MCF 10A (cell line): ENCODE measurements around the gene B3GAT1. TPM values are rescaled to one million over a fixed set of nuclear protein-coding genes. Genes with fewer than 3 reads are reported as not detected.

Experiments used
- Bru-seq: library from RNA; stranded (reverse); fragments of 400-500 nt; gene quantifications from one replicate; lab custom pipeline; 2021; lab: Mats Ljungman, UMichigan
- BruChase-seq, 2 experiments: library from RNA; stranded (reverse); fragments of 400-500 nt; gene quantifications; one replicate each; lab custom pipeline; 2021; lab: Mats Ljungman, UMichigan
- BruUV-seq: library from RNA; stranded (reverse); fragments of 400-500 nt; replicated peaks from 2 replicates; lab custom pipeline; 2021; lab: Mats Ljungman, UMichigan
- CTCF ChIA-PET: fragments of 300-600 bp; sonication (Branson Sonifier 250); formaldehyde crosslinking; extraction: SDS; loops from one replicate; lab custom pipeline; 2021; ENCODE audit warnings: antibody characterized with exemption, inconsistent platforms; lab: Yijun Ruan, JAX
- POLR2A ChIA-PET: fragments of 300-600, 350-650 bp; sonication (Branson Sonifier 250); formaldehyde crosslinking; extraction: SDS; loops from one replicate; lab custom pipeline; 2020; ENCODE audit warnings: antibody characterized with exemption, inconsistent platforms; lab: Yijun Ruan, JAX
- DNase-seq: peaks from one replicate; pipeline ENCODE4 v3.0.0-alpha.2; 2018; ENCODE audit not compliant: unreplicated experiment
- H3K27ac Mint-ChIP-seq: one replicate; pipeline ENCODE4 v1.8.0; 2022; ENCODE audit warnings: mild to moderate bottlenecking, low read depth, mixed read lengths; ENCODE audit not compliant: unreplicated experiment
- H3K27me3 Mint-ChIP-seq: one replicate; pipeline ENCODE4 v1.8.0; 2022; ENCODE audit warnings: mixed read lengths; ENCODE audit not compliant: insufficient read depth, unreplicated experiment
- H3K36me3 Mint-ChIP-seq: one replicate; pipeline ENCODE4 v1.8.0; 2022; ENCODE audit warnings: mild to moderate bottlenecking, moderate library complexity, mixed read lengths; ENCODE audit not compliant: insufficient read depth, unreplicated experiment
- H3K4me1 Mint-ChIP-seq: one replicate; pipeline ENCODE4 v1.8.0; 2022; ENCODE audit warnings: mixed read lengths; ENCODE audit not compliant: insufficient read depth, unreplicated experiment
- H3K4me3 Mint-ChIP-seq: one replicate; pipeline ENCODE4 v1.8.0; 2022; ENCODE audit warnings: mild to moderate bottlenecking, moderate library complexity, mixed read lengths; ENCODE audit not compliant: unreplicated experiment
- H3K9me3 Mint-ChIP-seq: one replicate; pipeline ENCODE4 v1.8.0; 2022; ENCODE audit warnings: mixed read lengths; ENCODE audit not compliant: unreplicated experiment
- intact Hi-C: fragments of 100-400 bp; cut with micrococcal nuclease; formaldehyde crosslinking; loops from 2 replicates; pipeline ENCODE4 v1.14.1; 2022
- long read RNA-seq: library from polyadenylated mRNA; stranded (forward); transcript quantifications from one replicate; pipeline ENCODE4 v2.0.0, GENCODE V29; 2022
- total RNA-seq: library from RNA; stranded (reverse); gene quantifications from 2 replicates; pipeline ENCODE4 v1.2.3, GENCODE V29; 2022
- TF ChIP-seq, protein P1 (sequence below): fragments of 200-600 bp; IDR thresholded peaks from one replicate; pipeline ENCODE4 v1.8.0; 2022; ENCODE audit warnings: antibody characterized with exemption, mild to moderate bottlenecking; ENCODE audit not compliant: unreplicated experiment

B3GAT1 gene, protein sequence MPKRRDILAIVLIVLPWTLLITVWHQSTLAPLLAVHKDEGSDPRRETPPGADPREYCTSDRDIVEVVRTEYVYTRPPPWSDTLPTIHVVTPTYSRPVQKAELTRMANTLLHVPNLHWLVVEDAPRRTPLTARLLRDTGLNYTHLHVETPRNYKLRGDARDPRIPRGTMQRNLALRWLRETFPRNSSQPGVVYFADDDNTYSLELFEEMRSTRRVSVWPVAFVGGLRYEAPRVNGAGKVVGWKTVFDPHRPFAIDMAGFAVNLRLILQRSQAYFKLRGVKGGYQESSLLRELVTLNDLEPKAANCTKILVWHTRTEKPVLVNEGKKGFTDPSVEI
- total RNA-seq (not detected in 2 replicates), Bru-seq, nascent RNA (percentile 6 among the genes with signal in this experiment), BruChase-seq, experiment 1, labeled RNA remaining after a 6-hour chase (percentile 6 among the genes with signal in this experiment), BruChase-seq, experiment 2, labeled RNA remaining after a 2-hour chase (not detected)
- long read RNA-seq, result 0 reads

DNA sequence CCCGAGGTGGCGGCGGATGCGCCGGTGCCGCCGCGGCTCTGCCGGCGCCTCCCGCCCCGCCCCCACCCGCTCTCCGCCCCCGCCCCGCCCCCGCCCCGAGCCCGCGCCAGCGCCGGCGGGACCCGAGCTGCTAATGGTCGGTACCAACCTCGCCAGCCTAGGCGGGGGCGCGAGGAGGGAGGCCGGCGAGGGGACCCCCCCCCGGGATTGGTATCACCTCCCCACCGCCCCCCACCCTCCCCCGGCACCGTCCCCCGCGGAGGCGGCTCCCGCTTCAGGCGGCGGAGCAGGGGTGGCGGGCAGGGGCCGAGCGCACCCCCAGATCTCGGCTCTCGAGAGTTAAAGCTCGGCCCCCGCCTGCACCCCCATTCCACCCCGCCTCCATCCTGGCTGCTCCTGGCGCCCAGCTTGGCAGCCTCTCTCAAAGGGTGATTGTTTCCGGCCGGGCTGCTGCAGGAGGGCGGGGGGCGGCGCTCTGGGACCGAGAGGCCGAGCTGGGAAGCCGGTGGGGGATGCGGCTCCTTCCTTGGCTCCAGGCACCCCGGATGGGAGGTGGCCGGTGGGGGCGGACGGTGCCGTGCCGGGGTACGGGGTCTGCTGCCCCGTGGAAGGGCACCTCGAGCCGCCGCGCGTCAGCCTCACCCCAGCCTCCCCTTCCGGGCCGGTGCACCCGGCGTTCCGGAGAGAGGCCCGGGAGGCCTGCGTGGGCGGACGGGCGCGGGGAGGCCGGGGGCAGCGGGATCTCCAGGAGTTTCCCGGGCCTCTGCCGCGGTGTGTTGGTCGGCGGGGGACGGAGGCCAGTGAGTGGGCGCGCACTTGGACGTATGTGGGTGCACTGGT lies at the start of gene B3GAT1:
B3GAT1 (minus strand) TSS at position 40 of the 840 bp plus-strand sequence. CDS start 24,583 bp downstream, outside the sequence.
- H3K36me3 Mint-ChIP-seq, result no peaks in the 10 kb centered on the region
- no peak within 1 kb of the TSS for H3K4me3 Mint-ChIP-seq
- H3K27ac Mint-ChIP-seq, result no peak within 1 kb of the TSS
- DNase-seq, result no peak
- H3K4me1 Mint-ChIP-seq, result peaks cover 5% of the 10 kb centered on the region
- TF ChIP-seq, protein P1, sequence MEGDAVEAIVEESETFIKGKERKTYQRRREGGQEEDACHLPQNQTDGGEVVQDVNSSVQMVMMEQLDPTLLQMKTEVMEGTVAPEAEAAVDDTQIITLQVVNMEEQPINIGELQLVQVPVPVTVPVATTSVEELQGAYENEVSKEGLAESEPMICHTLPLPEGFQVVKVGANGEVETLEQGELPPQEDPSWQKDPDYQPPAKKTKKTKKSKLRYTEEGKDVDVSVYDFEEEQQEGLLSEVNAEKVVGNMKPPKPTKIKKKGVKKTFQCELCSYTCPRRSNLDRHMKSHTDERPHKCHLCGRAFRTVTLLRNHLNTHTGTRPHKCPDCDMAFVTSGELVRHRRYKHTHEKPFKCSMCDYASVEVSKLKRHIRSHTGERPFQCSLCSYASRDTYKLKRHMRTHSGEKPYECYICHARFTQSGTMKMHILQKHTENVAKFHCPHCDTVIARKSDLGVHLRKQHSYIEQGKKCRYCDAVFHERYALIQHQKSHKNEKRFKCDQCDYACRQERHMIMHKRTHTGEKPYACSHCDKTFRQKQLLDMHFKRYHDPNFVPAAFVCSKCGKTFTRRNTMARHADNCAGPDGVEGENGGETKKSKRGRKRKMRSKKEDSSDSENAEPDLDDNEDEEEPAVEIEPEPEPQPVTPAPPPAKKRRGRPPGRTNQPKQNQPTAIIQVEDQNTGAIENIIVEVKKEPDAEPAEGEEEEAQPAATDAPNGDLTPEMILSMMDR, result no peak
- ChIA-PET POLR2A (no interaction called here), CTCF (interaction anchor here (0.6 kb wide), 1 partner anchor 219 kb away, joined by 3 read pairs; no protein-coding TSS in a partner anchor)
- no peaks in the 10 kb centered on the region for H3K9me3 Mint-ChIP-seq
- intact Hi-C loops, result no loop called here
- no TSS peak for BruUV-seq
- peaks cover 56% of the 10 kb centered on the region for H3K27me3 Mint-ChIP-seq

DNA sequence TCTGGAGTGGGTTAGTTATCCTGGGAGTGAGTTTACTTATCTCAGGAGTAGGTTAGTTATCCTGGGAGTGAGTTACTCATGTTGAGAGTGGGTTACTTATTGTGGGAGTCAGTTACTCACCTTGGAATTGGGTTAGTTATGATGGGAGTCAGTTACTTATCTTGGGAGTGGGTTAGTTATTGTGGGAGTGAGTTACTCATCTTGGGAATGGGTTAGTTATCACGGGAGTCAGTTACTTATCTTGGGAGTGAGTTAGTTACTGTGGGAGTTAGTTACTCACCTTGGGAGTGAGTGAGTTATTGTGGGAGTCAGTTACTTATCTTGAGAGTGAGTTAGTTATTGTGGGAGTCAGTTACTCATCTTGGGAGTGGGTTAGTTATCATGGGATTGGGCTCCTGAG lies 49.6 kb upstream of the B3GAT1 start:
- ChIA-PET CTCF (no interaction called here), POLR2A (interaction anchor here (0.5 kb wide), 1 partner anchor 8 kb away, joined by 3 read pairs; no protein-coding TSS in a partner anchor)
- intact Hi-C loops, result no loop called here
- H3K4me3 Mint-ChIP-seq, result no peak overlapping the region
- H3K36me3 Mint-ChIP-seq, result no peaks in the 10 kb centered on the region
- no peak overlapping the region for H3K27ac Mint-ChIP-seq
- peaks cover 21% of the 10 kb centered on the region for H3K9me3 Mint-ChIP-seq
- DNase-seq, result no peak
- H3K4me1 Mint-ChIP-seq, result no peaks in the 10 kb centered on the region
- TF ChIP-seq, protein P1, result no peak
- no peaks in the 10 kb centered on the region for H3K27me3 Mint-ChIP-seq
- BruUV-seq, result no TSS peak

DNA sequence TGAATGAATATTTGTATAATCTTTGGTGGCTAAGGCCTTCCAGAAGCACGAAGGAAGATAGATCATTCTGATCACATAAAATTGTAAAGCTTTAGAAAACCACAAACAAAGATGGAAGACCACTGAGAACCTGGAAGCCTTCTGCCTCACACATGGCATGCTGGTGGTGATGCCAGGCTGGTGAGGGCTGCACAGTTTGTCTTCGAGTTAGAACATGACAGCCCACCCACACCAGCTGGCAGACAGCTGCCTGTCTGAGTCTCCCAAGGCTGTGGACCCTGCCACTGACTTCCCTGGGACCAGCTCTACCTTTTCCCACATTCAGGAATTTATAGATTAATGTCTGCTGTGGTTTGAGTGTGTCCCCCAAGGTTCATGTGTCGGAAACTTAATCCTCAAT lies 48.8 kb upstream of the B3GAT1 start:
- H3K9me3 Mint-ChIP-seq, result peaks cover 19% of the 10 kb centered on the region
- H3K4me1 Mint-ChIP-seq, result no peaks in the 10 kb centered on the region
- POLR2A ChIA-PET, result interaction anchor here (0.5 to 0.6 kb wide), 2 partner anchors 8 to 9 kb away, joined by 3 to 5 read pairs; no protein-coding TSS in a partner anchor
- no peak overlapping the region for H3K4me3 Mint-ChIP-seq
- intact Hi-C loops, result no loop called here
- H3K36me3 Mint-ChIP-seq, result no peaks in the 10 kb centered on the region
- TF ChIP-seq, protein P1, result no peak
- BruUV-seq, result no TSS peak
- H3K27me3 Mint-ChIP-seq, result no peaks in the 10 kb centered on the region
- no peak for DNase-seq
- CTCF ChIA-PET, result no interaction called here
- no peak overlapping the region for H3K27ac Mint-ChIP-seq
